ENCODE measurements around the gene PSME3. TPM values are rescaled to one million over a fixed set of nuclear protein-coding genes. Genes with fewer than 3 reads are reported as not detected.
A peak's percentile ranks its signal among the peaks of the same experiment; 100 is the strongest.

The PSME3 gene
- total and polyA plus RNA-seq, 2 of the 13 experiments (the other 11 are each of a cell fraction or from before 2014, with no cell fraction given): 66.3 to 135 TPM

DNA sequence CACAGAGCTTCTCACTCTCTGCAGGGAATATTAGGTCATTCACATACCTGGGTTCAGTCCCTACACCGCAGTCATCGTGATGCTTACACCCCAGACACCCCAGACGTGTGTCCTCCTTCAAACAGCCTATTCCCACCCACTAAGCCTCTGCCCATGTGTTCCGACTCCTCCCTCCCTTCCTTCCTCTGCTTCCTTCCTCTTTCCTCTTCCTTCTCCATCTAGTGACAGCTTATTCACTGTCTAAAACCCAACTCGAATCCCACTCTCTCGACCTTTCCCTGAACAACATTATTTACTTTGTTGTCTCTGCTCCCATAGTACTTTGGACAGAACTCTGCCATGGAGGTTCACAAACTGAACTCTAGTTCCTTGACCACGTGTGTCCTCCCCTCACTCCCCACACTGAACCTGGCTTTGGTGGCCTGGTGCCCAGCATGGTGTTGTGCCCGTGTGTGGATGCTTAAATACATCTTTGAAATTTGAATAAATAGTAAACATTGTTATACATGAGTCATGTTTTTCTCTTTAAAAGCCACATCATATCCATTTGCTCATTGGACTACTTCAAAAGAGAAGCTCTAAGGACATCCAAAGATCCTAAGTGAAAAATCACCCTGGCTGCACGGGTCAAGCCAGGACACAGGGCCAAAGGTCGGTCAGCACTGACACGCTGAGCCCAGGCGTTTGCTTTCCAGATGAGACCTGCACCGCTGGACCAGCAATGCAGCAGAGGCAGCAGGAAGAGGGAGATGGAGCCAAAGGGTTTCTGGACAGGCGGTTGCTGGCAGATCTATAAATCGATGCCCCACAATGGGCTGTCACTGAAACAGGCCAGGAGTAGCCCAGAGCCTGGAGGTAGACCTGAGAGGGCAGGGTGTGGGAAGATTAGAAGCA, 53.3 kb downstream of the PSME3 start (continued):
- TF ChIP-seq, protein P1, sequence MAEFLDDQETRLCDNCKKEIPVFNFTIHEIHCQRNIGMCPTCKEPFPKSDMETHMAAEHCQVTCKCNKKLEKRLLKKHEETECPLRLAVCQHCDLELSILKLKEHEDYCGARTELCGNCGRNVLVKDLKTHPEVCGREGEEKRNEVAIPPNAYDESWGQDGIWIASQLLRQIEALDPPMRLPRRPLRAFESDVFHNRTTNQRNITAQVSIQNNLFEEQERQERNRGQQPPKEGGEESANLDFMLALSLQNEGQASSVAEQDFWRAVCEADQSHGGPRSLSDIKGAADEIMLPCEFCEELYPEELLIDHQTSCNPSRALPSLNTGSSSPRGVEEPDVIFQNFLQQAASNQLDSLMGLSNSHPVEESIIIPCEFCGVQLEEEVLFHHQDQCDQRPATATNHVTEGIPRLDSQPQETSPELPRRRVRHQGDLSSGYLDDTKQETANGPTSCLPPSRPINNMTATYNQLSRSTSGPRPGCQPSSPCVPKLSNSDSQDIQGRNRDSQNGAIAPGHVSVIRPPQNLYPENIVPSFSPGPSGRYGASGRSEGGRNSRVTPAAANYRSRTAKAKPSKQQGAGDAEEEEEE (CRISPR knock-in tag; IDR thresholded peaks at IDR 0.05; ENCODE audit: borderline replicate concordance): 0 out of 2 replicates have a peak, but pooled peaks have one; percentile 46
- no peak for TF ChIP-seq ZNF672 (CRISPR knock-in tag; IDR thresholded peaks at IDR 0.05)
- no peak for TF ChIP-seq MAFG (CRISPR knock-in tag; IDR thresholded peaks at IDR 0.05)
- TF ChIP-seq DNMT1 (CRISPR knock-in tag; IDR thresholded peaks at IDR 0.05): 0 out of 2 replicates have a peak, but pooled peaks have one; percentile 18
- TF ChIP-seq, protein P2, sequence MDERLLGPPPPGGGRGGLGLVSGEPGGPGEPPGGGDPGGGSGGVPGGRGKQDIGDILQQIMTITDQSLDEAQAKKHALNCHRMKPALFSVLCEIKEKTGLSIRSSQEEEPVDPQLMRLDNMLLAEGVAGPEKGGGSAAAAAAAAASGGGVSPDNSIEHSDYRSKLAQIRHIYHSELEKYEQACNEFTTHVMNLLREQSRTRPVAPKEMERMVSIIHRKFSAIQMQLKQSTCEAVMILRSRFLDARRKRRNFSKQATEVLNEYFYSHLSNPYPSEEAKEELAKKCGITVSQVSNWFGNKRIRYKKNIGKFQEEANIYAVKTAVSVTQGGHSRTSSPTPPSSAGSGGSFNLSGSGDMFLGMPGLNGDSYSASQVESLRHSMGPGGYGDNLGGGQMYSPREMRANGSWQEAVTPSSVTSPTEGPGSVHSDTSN (CRISPR knock-in tag; IDR thresholded peaks at IDR 0.05): 0 out of 2 replicates have a peak, but pooled peaks have one; percentile 41
- no peak for TF ChIP-seq SNAI1 (CRISPR knock-in tag; IDR thresholded peaks at IDR 0.05; ENCODE audit: borderline replicate concordance)
- TF ChIP-seq, protein P3, sequence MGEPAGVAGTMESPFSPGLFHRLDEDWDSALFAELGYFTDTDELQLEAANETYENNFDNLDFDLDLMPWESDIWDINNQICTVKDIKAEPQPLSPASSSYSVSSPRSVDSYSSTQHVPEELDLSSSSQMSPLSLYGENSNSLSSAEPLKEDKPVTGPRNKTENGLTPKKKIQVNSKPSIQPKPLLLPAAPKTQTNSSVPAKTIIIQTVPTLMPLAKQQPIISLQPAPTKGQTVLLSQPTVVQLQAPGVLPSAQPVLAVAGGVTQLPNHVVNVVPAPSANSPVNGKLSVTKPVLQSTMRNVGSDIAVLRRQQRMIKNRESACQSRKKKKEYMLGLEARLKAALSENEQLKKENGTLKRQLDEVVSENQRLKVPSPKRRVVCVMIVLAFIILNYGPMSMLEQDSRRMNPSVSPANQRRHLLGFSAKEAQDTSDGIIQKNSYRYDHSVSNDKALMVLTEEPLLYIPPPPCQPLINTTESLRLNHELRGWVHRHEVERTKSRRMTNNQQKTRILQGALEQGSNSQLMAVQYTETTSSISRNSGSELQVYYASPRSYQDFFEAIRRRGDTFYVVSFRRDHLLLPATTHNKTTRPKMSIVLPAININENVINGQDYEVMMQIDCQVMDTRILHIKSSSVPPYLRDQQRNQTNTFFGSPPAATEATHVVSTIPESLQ (CRISPR knock-in tag; conservative IDR thresholded peaks at IDR 0.05): peak; percentile 85; the same call in 1 of the 2 replicates
- TF ChIP-seq SSRP1 (CRISPR knock-in tag; IDR thresholded peaks at IDR 0.05): 0 out of 2 replicates have a peak, but pooled peaks have one; percentile 58
- no peak for TF ChIP-seq HNRNPUL1 (IDR thresholded peaks at IDR 0.05; ENCODE audit: low read depth, low read length)
- TF ChIP-seq RELA (CRISPR knock-in tag; IDR thresholded peaks at IDR 0.05): no peak
- TF ChIP-seq, protein P4, sequence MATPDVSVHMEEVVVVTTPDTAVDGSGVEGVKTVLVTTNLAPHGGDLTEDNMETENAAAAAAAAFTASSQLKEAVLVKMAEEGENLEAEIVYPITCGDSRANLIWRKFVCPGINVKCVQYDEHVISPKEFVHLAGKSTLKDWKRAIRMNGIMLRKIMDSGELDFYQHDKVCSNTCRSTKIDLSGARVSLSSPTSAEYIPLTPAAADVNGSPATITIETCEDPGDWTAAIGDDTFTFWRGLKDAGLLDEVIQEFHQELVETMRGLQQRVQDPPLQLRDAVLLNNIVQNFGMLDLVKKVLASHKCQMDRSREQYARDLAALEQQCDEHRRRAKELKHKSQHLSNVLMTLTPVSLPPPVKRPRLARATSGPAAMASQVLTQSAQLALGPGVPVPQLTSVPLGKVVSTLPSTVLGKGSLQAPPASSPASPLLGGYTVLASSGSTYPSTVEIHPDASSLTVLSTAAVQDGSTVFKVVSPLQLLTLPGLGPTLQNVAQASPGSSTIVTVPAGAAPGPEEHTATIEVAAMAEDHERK (CRISPR knock-in tag; IDR thresholded peaks at IDR 0.05; ENCODE audit: low read depth): 0 out of 2 replicates have a peak, but pooled peaks have one; percentile 28
- TF ChIP-seq ZNF782 (CRISPR knock-in tag; IDR thresholded peaks at IDR 0.05; ENCODE audit: borderline replicate concordance): peak; percentile 96; the same call in 1 of the 2 replicates
- no peak for TF ChIP-seq ZNF713 (CRISPR knock-in tag; IDR thresholded peaks at IDR 0.05)
- TF ChIP-seq MIXL1 (CRISPR knock-in tag; IDR thresholded peaks at IDR 0.05): peak; percentile 70
- TF ChIP-seq, protein P5, sequence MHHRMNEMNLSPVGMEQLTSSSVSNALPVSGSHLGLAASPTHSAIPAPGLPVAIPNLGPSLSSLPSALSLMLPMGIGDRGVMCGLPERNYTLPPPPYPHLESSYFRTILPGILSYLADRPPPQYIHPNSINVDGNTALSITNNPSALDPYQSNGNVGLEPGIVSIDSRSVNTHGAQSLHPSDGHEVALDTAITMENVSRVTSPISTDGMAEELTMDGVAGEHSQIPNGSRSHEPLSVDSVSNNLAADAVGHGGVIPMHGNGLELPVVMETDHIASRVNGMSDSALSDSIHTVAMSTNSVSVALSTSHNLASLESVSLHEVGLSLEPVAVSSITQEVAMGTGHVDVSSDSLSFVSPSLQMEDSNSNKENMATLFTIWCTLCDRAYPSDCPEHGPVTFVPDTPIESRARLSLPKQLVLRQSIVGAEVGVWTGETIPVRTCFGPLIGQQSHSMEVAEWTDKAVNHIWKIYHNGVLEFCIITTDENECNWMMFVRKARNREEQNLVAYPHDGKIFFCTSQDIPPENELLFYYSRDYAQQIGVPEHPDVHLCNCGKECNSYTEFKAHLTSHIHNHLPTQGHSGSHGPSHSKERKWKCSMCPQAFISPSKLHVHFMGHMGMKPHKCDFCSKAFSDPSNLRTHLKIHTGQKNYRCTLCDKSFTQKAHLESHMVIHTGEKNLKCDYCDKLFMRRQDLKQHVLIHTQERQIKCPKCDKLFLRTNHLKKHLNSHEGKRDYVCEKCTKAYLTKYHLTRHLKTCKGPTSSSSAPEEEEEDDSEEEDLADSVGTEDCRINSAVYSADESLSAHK (CRISPR knock-in tag; IDR thresholded peaks at IDR 0.05; ENCODE audit: borderline replicate concordance): no peak
- no peak for TF ChIP-seq PRPF4 (IDR thresholded peaks at IDR 0.05; ENCODE audit: low read depth, low read length, poor library complexity, severe bottlenecking)

Data from HepG2 (cell line).